ENCODE data around the gene HLA-G.

Gene HLA-G

GRCh38 chr6:29824144-29824543, 3.5 kb upstream of the HLA-G start:
- no peak for DNase-seq

DNA sequence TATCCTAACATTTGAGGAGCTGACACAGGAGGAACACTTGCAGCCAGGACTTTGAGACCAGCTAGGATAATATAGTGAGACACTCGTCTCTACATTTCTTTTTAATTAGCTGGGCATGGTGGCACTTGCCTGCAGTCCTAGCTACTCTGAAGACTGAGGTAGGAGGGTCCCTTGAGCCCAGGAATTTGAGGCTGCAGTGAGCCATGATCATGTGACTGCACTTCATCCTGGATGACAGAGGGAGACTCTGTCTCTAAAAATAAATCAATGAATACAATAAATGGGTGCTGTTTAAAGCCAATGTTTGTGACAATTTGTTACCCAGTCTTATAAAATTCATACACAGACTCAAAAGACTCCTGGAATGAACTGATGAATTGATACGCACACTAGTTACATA, 1.8 kb upstream of the HLA-G start:
- no peak for DNase-seq

DNA sequence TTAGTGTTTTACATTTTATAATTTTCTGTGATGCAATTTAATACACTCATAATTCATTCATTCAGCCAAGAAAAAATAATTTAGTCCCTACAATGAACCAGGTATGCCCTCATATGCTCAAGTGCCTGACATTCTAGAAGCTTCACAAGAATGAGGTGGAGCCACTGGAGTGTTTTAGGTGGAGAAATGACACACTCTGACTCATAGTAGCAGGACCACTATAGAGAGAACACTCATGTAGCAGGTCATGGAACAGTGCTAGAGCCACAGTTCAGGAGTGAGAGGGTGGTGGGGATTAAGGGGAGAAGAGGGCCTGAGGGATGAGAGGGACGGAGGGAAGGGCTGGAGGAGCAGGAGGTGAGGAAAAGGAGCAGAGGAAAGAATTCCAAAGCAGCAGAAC, 1.4 kb upstream of the HLA-G start:
- DNase-seq = no peak

DNA sequence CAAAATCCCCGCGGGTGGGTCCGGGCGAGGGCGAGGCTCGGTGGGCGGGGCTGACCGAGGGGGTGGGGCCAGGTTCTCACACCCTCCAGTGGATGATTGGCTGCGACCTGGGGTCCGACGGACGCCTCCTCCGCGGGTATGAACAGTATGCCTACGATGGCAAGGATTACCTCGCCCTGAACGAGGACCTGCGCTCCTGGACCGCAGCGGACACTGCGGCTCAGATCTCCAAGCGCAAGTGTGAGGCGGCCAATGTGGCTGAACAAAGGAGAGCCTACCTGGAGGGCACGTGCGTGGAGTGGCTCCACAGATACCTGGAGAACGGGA, 809 bp downstream of the HLA-G start:
- DNase-seq = no peak

GRCh38 chr6:29829766-29830165, 2.1 kb downstream of the HLA-G start:
- DNase-seq = no peak

DNA sequence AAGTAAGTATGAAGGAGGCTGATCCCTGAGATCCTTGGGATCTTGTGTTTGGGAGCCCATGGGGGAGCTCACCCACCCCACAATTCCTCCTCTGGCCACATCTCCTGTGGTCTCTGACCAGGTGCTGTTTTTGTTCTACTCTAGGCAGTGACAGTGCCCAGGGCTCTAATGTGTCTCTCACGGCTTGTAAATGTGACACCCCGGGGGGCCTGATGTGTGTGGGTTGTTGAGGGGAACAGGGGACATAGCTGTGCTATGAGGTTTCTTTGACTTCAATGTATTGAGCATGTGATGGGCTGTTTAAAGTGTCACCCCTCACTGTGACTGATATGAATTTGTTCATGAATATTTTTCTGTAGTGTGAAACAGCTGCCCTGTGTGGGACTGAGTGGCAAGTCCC, 2.8 kb downstream of the HLA-G start:
- DNase-seq = no peak

DNA sequence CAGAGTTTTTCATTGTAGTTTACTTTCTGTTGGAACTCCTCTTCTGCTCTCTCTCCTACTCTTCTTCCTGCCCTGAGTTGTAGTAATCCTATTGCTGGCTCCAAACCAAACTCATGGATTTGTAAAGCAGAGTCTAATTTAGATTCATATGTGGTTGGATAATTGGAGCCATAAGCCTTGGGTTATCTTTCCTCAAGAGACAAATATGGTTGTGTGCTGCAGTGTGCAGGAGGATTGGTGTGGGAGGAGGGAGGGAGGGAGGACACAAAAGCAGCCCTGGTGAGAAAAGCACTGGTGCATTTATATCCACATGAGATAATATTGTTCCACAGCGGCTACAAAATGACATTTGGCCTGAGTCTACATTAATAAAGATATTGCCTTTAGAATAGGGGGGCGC, 4.2 kb downstream of the HLA-G start:
- no peak for DNase-seq

DNA sequence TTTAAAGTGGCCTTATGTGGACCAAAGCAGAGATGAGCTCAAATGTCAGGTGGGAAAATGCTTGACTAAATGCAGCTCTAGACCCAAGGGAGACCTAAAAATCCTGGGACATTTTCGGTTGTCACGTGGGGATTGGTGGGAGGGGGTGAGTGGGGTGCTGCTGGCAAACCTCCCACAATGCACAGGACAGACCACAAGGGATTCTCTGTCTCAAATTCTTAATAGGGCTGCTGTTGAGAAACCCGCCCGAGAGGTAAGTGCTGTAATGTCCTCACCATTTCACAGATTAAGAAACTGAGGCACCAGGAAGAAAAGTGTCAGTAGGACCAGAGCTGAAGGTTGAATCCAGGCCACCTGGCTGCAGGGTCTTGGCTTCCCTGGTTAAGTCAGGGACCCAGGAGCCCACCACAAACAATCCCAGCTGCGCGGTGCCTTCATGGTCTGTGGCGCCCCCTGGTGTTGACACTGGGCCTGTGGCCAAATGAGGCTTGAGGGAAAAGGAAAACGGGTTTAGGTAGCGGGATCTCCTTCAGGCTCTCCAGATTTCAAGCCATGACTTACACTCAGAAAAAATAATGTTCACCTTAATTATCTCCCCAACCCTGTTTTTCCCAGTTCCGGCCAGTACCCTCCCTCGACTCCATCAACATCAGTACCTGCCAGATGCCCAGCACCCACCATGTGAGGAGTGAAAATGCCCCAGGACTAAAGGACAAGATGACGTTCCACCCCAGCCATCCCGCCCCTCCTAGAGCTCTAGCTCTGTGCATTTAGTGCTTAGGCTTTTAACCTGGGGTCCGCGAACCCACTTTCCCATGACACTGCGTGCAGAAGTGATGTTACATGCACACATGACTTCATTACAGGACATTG, 7.2 kb downstream of the HLA-G start:
- DNase-seq = peak; percentile 10

DNA sequence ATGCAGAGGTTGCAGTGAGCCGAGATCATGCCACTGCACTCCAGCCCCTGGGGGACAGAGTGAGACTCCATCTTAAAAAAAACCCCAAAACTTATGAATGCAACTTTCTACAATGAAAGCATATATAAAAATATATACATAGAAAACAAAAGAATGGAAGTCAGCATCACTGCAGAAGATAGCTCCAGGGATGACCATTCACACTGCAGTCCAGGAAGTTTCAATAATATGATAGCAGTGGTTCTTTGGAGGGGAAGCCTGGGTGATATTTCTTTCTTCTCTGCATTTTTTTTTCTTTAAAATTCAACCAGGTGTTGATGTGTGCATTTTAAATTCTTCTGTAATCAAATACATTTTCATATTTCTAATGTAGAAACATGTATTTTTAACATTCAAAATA, 12.3 kb downstream of the HLA-G start:
- DNase-seq = no peak

DNA sequence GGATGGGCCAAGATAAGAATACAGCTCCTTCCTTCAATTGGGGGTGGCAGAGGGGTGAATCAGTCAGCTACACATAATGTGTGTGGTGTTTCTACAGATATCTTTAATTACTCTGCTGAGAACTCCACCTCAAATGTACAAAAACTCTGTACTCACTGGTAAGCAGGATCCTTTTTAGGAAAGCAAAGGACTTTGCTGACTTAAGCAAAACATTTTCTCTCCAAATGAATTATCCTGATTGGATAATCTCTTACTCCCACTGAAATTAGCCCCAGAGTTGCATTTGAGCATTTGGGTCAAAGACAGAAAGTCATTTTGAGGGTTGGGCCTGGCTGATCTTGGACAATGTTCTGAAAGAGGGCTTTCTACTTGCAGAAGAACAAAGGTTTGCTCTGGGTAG, 13.4 kb downstream of the HLA-G start:
- DNase-seq = no peak

- DNase-seq = no peak
Observed at GRCh38 chr6:29845405-29846006, 17.9 kb downstream of the HLA-G start.

DNA sequence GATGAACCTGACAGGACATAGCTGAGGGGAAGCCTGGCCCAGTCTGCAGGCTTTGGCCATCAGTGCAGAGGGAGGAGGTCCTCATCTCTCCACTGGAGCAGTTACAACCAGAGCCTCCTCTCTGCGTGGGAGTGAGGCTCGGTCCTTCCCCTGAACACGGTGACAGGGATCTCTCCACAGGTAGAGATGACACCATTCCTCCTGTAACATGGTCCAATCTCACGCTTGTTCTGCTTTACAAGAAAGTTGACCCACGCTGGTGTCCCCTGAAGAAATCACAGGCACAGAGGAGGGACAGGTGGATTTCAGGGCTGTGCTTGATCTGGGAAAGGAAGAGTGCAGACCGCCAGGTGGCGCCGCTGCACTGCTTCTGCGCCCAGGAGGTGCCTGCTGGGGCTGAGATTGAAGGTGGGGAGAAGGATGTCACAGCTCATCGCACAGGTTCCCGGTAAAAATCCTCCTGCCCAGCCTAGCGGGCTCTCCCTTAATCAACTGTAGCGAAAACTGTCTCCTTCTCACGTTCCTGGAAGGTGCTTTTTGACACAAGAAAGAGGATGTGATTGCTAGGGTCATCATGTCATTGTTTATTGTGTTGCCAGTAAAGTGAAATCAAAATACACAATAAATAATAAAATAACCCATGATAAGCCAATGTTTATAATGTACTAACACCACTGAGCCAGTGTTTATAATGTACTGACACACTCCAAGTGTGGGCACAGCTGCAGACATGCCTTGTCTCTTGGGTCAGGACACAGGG, 20.4 kb downstream of the HLA-G start:
- peak; percentile 67 for DNase-seq

- no peak for DNase-seq
Observed at GRCh38 chr6:29850011-29850553, 22.5 kb downstream of the HLA-G start.

DNA sequence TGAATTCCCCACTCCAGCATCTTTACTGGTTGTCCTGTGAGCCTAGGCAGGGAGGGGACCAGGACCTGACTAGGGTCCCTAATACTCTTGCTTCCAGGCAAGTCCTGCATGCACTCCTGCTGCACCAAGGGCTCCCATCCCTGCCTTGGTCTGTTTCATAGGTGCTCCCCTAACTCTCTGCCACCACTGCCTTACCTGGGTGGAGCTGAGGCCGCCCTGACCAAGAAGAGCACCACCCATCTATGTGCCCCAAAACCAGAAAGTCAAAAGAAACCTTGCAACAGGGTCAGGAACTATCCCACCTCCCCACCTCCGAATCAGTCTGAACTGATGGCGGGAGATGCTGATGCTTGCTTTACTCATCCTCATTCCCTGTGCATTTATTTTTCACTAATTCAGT, 23.6 kb downstream of the HLA-G start:
- no peak for DNase-seq

GRCh38 chr6:29853245-29853644, 25.6 kb downstream of the HLA-G start:
- DNase-seq = no peak

GRCh38 chr6:29858006-29858405, 30.4 kb downstream of the HLA-G start:
- DNase-seq = no peak

DNA sequence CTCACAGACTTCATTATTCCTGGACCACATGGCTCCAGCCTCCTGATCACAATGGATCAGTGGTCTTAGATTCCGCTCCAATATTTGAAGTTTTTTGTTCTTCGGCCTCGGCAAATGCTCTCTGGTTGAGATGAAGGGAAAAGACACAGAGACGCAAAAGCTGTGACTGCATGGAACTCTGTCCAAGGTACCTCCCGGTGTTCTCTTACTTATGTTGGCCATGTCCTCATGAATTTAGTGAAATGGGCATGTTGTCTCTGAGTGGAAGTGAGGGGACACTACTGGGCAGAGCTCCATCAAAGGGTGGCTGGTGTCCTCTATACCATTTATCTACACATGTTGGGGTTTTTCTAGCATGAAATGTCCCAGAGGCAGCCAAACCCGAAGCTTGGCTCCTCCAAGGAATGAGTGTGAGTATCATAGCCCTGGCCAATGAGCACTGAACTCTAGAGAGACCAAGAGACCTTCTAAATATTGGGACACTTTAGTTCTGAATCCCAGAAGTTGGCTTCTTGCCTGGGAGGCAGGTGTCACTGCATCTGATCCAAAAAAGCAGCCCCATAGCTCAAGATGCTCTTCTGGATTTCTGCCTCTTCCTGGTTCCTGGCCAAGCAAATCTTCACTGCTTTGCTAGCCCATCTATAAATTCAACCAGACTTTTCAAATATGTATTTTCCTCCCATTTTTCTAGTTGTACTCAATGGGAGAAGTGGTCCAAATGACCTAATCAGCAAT, 34.1 kb downstream of the HLA-G start:
- no peak for DNase-seq

DNA sequence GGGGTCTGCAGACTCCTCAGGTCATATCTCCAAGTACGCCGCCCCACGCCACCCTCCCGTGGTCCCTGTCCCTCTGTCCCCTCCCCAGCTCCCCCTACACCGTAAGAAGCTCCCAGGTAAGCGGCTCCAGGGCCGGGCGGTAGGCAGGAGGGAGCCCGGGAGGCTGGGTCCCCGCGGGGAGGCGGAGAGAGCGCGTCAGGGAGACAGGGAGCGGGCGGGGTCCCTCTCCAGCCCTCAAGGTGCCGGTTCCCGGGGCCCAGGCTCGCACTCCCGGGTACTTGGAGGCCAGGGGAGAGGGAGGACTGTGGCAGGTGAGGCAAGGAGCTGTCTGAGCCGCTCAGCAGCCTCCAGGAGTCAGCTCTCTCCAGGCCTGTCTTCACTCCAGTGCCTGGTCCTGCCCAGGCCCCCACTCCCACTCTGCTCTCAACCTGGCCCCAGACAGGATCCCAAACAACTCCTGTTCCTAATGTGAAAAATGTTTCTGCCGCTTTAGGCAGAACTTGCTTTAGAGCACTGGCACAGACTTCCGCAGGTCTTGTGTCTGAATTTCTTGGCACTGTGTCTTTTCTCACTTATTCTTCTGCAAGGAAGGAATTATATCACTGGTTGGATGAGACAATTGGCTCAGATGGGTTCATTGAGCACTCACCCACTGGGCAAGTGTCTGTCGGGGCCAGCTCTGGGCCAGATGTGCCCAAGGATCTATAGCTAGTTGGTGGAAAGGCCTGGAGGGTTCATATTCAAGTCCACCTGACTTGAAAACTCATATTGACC, 36.6 kb downstream of the HLA-G start:
- DNase-seq = no peak

GRCh38 chr6:29865631-29866030, 38.0 kb downstream of the HLA-G start:
- DNase-seq = no peak

DNA sequence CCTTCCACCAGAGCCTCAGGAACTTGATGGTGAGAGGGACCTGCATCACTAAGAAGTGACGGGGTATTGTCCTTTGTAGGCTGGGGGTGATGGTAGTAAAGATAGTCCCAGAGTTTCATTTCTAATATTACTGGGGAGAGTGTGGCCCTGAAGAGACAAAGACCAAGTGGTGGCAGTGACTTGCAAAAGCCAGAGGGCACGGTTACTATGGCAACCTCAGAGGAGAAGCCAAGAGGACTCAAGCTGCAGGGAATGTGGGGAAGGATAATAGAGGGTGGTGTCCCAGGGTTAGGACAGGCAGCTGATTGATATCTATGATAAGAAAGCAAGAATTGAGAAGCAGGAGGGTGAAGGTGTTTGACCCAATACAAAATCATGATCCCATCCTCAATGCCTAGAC, 42.5 kb downstream of the HLA-G start:
- DNase-seq = peak; percentile 24

DNA sequence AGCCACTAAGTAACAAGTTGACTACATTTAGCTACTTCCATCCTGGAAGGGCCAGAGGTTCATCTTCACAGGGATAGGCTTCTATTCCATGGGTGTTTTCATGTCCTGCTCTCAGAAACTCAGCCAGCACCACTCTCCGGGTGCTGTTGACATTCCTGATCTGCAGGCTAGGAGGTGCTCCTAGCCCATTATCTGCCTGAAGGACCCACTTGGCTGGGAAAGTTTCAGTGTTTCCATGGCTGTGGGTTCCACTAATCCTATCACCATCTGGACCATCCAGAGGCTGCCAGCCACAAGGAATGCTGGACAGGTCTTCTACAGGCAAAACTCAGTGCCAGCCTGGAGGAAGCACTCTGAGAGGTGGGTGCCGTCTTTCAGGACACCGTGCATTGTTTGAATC, 45.2 kb downstream of the HLA-G start:
- DNase-seq = no peak

DNA sequence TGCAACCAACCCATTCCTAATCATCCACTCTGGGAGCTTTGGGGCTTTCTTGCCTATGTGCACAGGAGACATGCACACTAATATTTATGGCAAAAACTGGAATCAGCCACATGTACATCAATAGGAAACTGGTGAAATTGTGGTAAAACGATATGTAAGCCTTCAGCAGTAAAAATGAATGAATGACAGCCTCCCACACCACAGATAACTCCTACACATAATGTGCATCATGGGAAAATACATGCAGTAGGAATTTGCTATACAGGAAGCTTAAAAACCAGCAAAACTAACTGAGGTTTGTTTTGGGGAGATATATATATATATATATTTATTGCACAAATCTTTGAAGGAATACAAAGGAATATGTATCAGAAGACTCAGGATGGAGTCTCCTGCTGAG, 47.6 kb downstream of the HLA-G start:
- DNase-seq = no peak
